SU-DHL-6 (cell line): ENCODE measurements around the gene SEM1.
"Not testable (repeated sequence)": the region's sequence is repeated elsewhere in the genome, so short reads cannot be mapped to it uniquely, and the experiment has no call there.

Experiments
- H2AFZ ChIP-seq: fragments of 200-600 bp; sonication (generic); 2 replicates; pipeline ENCODE4 v1.6.1; 2014; ENCODE audit warnings: low read depth, mild to moderate bottlenecking, moderate library complexity, mixed read lengths, antibody characterized with exemption, low read length; ENCODE audit not compliant: severe bottlenecking
- H3F3A ChIP-seq: fragments of 200-600 bp; shearing (Covaris generic); 2 replicates; pipeline ENCODE4 v1.6.0; 2016; ENCODE audit warnings: antibody characterized with exemption, mild to moderate bottlenecking; ENCODE audit not compliant: insufficient read depth
- H3K27ac ChIP-seq: fragments of 200-600 bp; sonication (generic); 2 replicates; pipeline ENCODE4 v1.5.1; 2016; ENCODE audit warnings: low read depth, mild to moderate bottlenecking, low read length, moderate library complexity, mixed read lengths
- H3K27me3 ChIP-seq: fragments of 200-600 bp; sonication (generic), shearing (Covaris generic); 2 replicates; pipeline ENCODE4 v1.6.0; 2014; ENCODE audit warnings: mild to moderate bottlenecking, low read length
- H3K36me3 ChIP-seq: fragments of 200-600 bp; sonication (generic); 2 replicates; pipeline ENCODE4 v1.6.1; 2014; ENCODE audit warnings: mild to moderate bottlenecking, low read length, mixed read lengths
- H3K4me2 ChIP-seq: fragments of 300-600, 200-600 bp; shearing (Covaris generic), sonication (generic); 2 replicates; pipeline ENCODE4 v1.6.0; 2014; ENCODE audit warnings: low read length, low read depth, mild to moderate bottlenecking; ENCODE audit not compliant: poor library complexity, severe bottlenecking
- H3K4me3 ChIP-seq: fragments of 200-600 bp; sonication (generic); 2 replicates; pipeline ENCODE4 v1.5.1; 2014; ENCODE audit warnings: antibody characterized with exemption, low read length, mild to moderate bottlenecking, mixed read lengths; ENCODE audit not compliant: insufficient read depth, poor library complexity, severe bottlenecking
- H3K79me2 ChIP-seq: fragments of 200-600 bp; sonication (generic); 2 replicates; pipeline ENCODE4 v1.6.1; 2014; ENCODE audit warnings: mild to moderate bottlenecking, low read length, moderate library complexity; ENCODE audit not compliant: insufficient read depth
- H3K9ac ChIP-seq: fragments of 200-600 bp; sonication (generic); 2 replicates; pipeline ENCODE4 v1.7.0; 2014; ENCODE audit warnings: mild to moderate bottlenecking, low read length
- H3K9me2 ChIP-seq: fragments of 200-600 bp; sonication (generic); replicated peaks from 2 replicates; pipeline ENCODE4 v1.6.1; 2014; ENCODE audit warnings: low read length; ENCODE audit not compliant: insufficient read depth
- H3K9me3 ChIP-seq: fragments of 200-600 bp; sonication (generic); 2 replicates; pipeline ENCODE4 v1.6.1; 2014; ENCODE audit warnings: low read length, mixed read lengths; ENCODE audit not compliant: insufficient read depth
- H4K20me1 ChIP-seq: fragments of 200-600 bp; sonication (generic); 2 replicates; pipeline ENCODE4 v1.6.1; 2014; ENCODE audit warnings: low read depth, mild to moderate bottlenecking, antibody characterized with exemption, low read length, moderate library complexity, mixed read lengths
- EZH2phosphoT487 ChIP-seq: fragments of 200-600 bp; sonication (generic), shearing (Covaris generic); conservative IDR thresholded peaks from 2 replicates; pipeline ENCODE4 v1.6.1; 2018; ENCODE audit warnings: mild to moderate bottlenecking, antibody characterized with exemption, low read length, moderate library complexity, mixed read lengths
- TF ChIP-seq, protein P1 (sequence below): fragments of 200-600 bp; sonication (generic); IDR thresholded peaks from one replicate; pipeline ENCODE4 v1.5.1; 2017; ENCODE audit warnings: antibody characterized with exemption, mild to moderate bottlenecking, low read length, moderate library complexity; ENCODE audit not compliant: insufficient read depth, poor library complexity, severe bottlenecking

The SEM1 gene

DNA sequence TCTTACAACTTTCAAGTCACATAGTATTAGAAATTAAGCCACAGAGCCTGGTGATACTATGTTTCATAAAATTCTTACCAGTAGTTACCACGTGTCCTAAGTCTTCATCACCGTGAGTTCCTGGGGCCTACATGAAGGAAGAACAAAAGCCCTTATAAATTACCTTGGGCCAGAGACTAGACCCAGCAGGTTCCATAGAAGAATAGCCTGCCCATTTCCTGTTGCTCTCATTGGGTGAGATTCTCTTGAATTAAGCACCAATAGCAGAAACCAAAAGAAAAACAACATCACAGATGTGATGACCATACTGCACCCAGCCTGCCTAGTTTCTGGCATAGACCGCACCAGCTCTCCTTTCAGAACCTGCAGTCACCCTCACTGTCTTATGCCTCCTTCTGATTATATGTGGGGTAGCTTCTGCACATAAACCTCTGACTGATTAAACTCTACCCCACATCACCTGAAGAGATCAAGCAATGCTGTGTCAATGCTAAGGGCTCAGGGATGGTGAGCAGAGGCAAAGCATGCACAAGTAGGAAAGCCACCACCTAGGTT, 18.0 kb upstream of the SEM1 start:
- Histone ChIP-seq H3K27ac (no peak overlapping the region), H3K4me3 (no peak overlapping the region), H4K20me1 (no peaks in the 10 kb centered on the region), H3K27me3 (no peaks in the 10 kb centered on the region), H3K9me3 (no peaks in the 10 kb centered on the region), H2AFZ (no peak overlapping the region), H3K79me2 (no peaks in the 10 kb centered on the region), H3F3A (no peaks in the 10 kb centered on the region), H3K36me3 (no peaks in the 10 kb centered on the region), H3K9ac (no peak overlapping the region), H3K9me2 (no peaks in the 10 kb centered on the region), H3K4me2 (no peak overlapping the region)
- TF ChIP-seq EZH2phosphoT487, result no peak

DNA sequence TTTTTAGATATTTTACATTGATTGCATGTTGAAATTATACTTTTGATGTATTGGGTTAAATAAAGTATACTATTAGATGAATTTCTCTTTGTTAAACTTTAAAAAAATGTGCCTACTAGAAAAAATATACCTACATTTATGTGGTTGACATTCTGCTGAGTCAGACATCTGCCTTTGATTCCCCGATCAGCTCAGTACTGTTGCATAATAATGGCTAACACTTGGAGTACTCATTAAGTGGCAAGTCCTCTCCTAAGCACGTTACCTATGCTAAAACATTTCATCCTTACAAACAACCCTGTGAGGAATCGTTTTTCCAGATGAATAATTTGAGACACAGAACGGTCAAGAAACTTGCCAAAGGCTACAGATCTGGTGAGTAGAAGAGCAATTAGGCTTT, 14.0 kb upstream of the SEM1 start:
- Histone ChIP-seq H3K9me3 (0 out of 2 replicates have a peak, but pooled peaks cover 3% of the 10 kb centered on the region), H3K4me2 (no peak overlapping the region), H3F3A (no peaks in the 10 kb centered on the region), H3K9ac (no peak overlapping the region), H3K9me2 (no peaks in the 10 kb centered on the region), H3K27me3 (0 out of 2 replicates have a peak, but pooled peaks cover 3% of the 10 kb centered on the region), H3K79me2 (no peaks in the 10 kb centered on the region), H4K20me1 (no peaks in the 10 kb centered on the region), H3K36me3 (no peaks in the 10 kb centered on the region), H3K4me3 (no peak overlapping the region), H3K27ac (no peak overlapping the region), H2AFZ (no peak overlapping the region)
- TF ChIP-seq EZH2phosphoT487, result no peak
- TF ChIP-seq, protein P1, sequence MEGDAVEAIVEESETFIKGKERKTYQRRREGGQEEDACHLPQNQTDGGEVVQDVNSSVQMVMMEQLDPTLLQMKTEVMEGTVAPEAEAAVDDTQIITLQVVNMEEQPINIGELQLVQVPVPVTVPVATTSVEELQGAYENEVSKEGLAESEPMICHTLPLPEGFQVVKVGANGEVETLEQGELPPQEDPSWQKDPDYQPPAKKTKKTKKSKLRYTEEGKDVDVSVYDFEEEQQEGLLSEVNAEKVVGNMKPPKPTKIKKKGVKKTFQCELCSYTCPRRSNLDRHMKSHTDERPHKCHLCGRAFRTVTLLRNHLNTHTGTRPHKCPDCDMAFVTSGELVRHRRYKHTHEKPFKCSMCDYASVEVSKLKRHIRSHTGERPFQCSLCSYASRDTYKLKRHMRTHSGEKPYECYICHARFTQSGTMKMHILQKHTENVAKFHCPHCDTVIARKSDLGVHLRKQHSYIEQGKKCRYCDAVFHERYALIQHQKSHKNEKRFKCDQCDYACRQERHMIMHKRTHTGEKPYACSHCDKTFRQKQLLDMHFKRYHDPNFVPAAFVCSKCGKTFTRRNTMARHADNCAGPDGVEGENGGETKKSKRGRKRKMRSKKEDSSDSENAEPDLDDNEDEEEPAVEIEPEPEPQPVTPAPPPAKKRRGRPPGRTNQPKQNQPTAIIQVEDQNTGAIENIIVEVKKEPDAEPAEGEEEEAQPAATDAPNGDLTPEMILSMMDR, result no peak

DNA sequence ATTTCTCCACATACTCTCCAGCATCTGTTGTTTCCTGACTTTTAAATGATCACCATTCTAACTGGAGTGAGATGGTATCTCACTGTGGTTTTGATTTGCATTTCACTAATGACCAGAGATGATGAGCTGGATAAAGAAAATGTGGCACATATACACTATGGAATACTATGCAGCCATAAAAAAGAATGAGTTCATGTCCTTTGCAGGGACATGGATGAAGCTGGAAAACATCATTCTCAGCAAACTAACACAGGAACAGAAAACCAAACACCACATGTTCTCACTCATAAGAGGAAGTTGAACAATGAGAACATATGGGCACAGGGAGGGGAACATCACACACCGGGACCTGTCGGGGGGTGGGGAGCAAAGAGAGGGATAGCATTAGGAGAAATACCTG, 13.3 kb upstream of the SEM1 start:
- H3K36me3 ChIP-seq, H3K9ac ChIP-seq, H3K9me2 ChIP-seq, H3K4me2 ChIP-seq, H3K27ac ChIP-seq, H3K9me3 ChIP-seq, H3K4me3 ChIP-seq, H3K79me2 ChIP-seq, H3K27me3 ChIP-seq, H4K20me1 ChIP-seq, H2AFZ ChIP-seq, H3F3A ChIP-seq: not testable (repeated sequence)

DNA sequence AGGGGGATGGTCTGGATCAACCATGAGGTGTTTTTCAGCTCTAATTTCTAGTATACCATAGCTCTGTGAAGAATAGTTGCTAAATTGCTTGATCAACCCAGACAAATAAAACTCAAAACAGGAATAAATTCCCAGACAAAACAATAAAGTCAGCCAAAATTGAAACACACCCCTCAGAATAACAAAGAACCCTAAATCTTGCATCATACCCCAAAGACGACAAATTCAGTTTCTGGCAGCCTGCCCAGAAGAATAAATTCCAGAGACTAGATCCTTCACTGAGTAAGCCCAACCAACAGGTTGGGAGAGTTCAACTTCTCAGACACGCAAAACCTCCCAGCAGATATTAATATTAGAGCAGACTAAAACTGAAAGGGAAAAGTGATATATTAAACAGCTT, 11.2 kb upstream of the SEM1 start:
- H3F3A ChIP-seq, result no peaks in the 10 kb centered on the region
- no peak overlapping the region for H3K4me3 ChIP-seq
- H3K79me2 ChIP-seq, result no peaks in the 10 kb centered on the region
- TF ChIP-seq, protein P1, result no peak
- no peak for TF ChIP-seq EZH2phosphoT487
- H3K4me2 ChIP-seq, result no peak overlapping the region
- H3K9me2 ChIP-seq, result no peaks in the 10 kb centered on the region
- peaks cover 3% of the 10 kb centered on the region; the same call in 1 of the 2 replicates for H3K9me3 ChIP-seq
- 0 out of 2 replicates have a peak, but pooled peaks cover 3% of the 10 kb centered on the region for H3K27me3 ChIP-seq
- no peak overlapping the region for H3K9ac ChIP-seq
- no peaks in the 10 kb centered on the region for H3K36me3 ChIP-seq
- no peak overlapping the region for H3K27ac ChIP-seq
- no peak overlapping the region for H2AFZ ChIP-seq
- no peaks in the 10 kb centered on the region for H4K20me1 ChIP-seq
